HG03095 (cell line): ENCODE measurements around the gene PAX2.

Experiments used
- ATAC-seq: cut with Tn5 transposase; IDR thresholded peaks from one replicate; pipeline ENCODE4 v1.9.1; 2021; ENCODE audit warnings: moderate library complexity; ENCODE audit not compliant: unreplicated experiment

Gene PAX2

GRCh38 chr10:100784126-100784525 is 38.7 kb downstream of the PAX2 start:
- ATAC-seq = no peak

- no peak for ATAC-seq
Measured at GRCh38 chr10:100786591-100786990, 41.2 kb downstream of the PAX2 start.

GRCh38 chr10:100788002-100788903 is 42.9 kb downstream of the PAX2 start:
- no peak for ATAC-seq

- ATAC-seq = no peak
Measured at GRCh38 chr10:100790761-100791208, 45.4 kb downstream of the PAX2 start.

GRCh38 chr10:100791369-100792058 is 46.1 kb downstream of the PAX2 start:
- ATAC-seq = no peak

GRCh38 chr10:100792574-100792973 is 47.2 kb downstream of the PAX2 start:
- no peak for ATAC-seq

- no peak for ATAC-seq
Measured at GRCh38 chr10:100793055-100793454, 47.7 kb downstream of the PAX2 start.

- ATAC-seq = no peak
Measured at GRCh38 chr10:100799881-100800280, 54.5 kb downstream of the PAX2 start.

GRCh38 chr10:100800931-100801330 is 55.5 kb downstream of the PAX2 start:
- no peak for ATAC-seq

- ATAC-seq = no peak
Measured at GRCh38 chr10:100802196-100802595, 56.8 kb downstream of the PAX2 start.

GRCh38 chr10:100802607-100803006 is 57.2 kb downstream of the PAX2 start:
- no peak for ATAC-seq

- no peak for ATAC-seq
Measured at GRCh38 chr10:100803492-100803891, 58.1 kb downstream of the PAX2 start.

GRCh38 chr10:100803908-100804307 is 58.5 kb downstream of the PAX2 start:
- no peak for ATAC-seq

- ATAC-seq = no peak
Measured at GRCh38 chr10:100805543-100806355, 60.4 kb downstream of the PAX2 start.

GRCh38 chr10:100806356-100806645 is 60.9 kb downstream of the PAX2 start:
- no peak for ATAC-seq

- no peak for ATAC-seq
Measured at GRCh38 chr10:100807241-100807951, 62.0 kb downstream of the PAX2 start.

- no peak for ATAC-seq
Measured at GRCh38 chr10:100808876-100809275, 63.5 kb downstream of the PAX2 start.

- ATAC-seq = no peak
Measured at GRCh38 chr10:100810091-100810834, 64.9 kb downstream of the PAX2 start.

- ATAC-seq = no peak
Measured at GRCh38 chr10:100810835-100811116, 65.4 kb downstream of the PAX2 start.

GRCh38 chr10:100811261-100811660 is 65.9 kb downstream of the PAX2 start:
- no peak for ATAC-seq
